SIG-M5 (cell line): ENCODE measurements around the gene PREX1.

Experiments
- DNase-seq: peaks from one replicate; lab custom pipeline; 2025; lab: John Stamatoyannopoulos, UW

Gene PREX1

GRCh38 chr20:48577557-48577956 lies 250.2 kb downstream of the PREX1 start:
- no peak for DNase-seq

DNA sequence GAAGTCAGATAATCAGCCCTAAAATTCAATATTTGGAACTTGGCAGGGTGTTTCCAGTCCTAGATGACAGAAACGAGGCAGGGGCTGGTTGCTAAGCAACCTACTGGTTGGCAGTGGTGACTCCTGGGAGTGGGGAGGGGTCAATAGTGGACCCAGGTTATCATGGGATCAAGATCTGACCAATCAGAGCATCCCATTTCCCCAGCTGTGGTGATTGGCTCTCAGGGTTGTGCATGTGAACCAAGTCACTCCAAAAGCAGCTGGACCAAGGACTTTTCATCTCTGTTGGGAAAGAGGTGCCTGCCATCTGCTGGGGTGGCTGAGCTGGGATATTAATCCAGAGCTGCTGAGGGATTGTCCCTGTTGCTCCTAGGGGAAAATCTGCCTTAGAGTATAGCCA lies 253.4 kb downstream of the PREX1 start:
- DNase-seq: no peak
